ENCODE results near the gene CELA3B.
A peak's percentile ranks its signal among the peaks of the same experiment; 100 is the strongest.

CELA3B gene

GRCh38 chr1:21946836-21947587 lies 29.8 kb upstream of the CELA3B start:
- TF ChIP-seq CTCF (conservative IDR thresholded peaks at IDR 0.05; ENCODE audit: control insufficient read depth, insufficient read depth, low read depth, low read length): no peak
- H3K4me3 ChIP-seq (ENCODE audit: control insufficient read depth, low read depth, low read length): no peak overlapping the region
- no peak for DNase-seq (ENCODE audit: low read depth)

- TF ChIP-seq CTCF (conservative IDR thresholded peaks at IDR 0.05; ENCODE audit: control insufficient read depth, insufficient read depth, low read depth, low read length): no peak
- DNase-seq (ENCODE audit: low read depth): no peak
These were observed 26.1 kb upstream of the CELA3B start for GRCh38 chr1:21950734-21951133.

GRCh38 chr1:21951226-21951870 lies 25.5 kb upstream of the CELA3B start:
- no peak for DNase-seq (ENCODE audit: low read depth)
- TF ChIP-seq CTCF (conservative IDR thresholded peaks at IDR 0.05; ENCODE audit: control insufficient read depth, insufficient read depth, low read depth, low read length): no peak

More at GRCh38 chr1:21950734-21951133, 26.1 kb upstream of the CELA3B start:
- H3K4me3 ChIP-seq (ENCODE audit: control insufficient read depth, low read depth, low read length): no peak overlapping the region

GRCh38 chr1:21952786-21953520 lies 23.9 kb upstream of the CELA3B start:
- TF ChIP-seq CTCF (conservative IDR thresholded peaks at IDR 0.05; ENCODE audit: control insufficient read depth, insufficient read depth, low read depth, low read length): no peak
- no peak for DNase-seq (ENCODE audit: low read depth)

More at GRCh38 chr1:21951226-21951870, 25.5 kb upstream of the CELA3B start:
- H3K4me3 ChIP-seq (ENCODE audit: control insufficient read depth, low read depth, low read length): no peak overlapping the region

GRCh38 chr1:21955058-21955457 lies 21.8 kb upstream of the CELA3B start:
- H3K4me3 ChIP-seq (ENCODE audit: control insufficient read depth, low read depth, low read length): no peak overlapping the region
- TF ChIP-seq CTCF (conservative IDR thresholded peaks at IDR 0.05; ENCODE audit: control insufficient read depth, insufficient read depth, low read depth, low read length): no peak
- DNase-seq (ENCODE audit: low read depth): no peak

More at GRCh38 chr1:21952786-21953520, 23.9 kb upstream of the CELA3B start:
- H3K4me3 ChIP-seq (ENCODE audit: control insufficient read depth, low read depth, low read length): no peak overlapping the region

GRCh38 chr1:21955501-21956281 lies 21.1 kb upstream of the CELA3B start:
- TF ChIP-seq CTCF (conservative IDR thresholded peaks at IDR 0.05; ENCODE audit: control insufficient read depth, insufficient read depth, low read depth, low read length): no peak
- DNase-seq (ENCODE audit: low read depth): peak; percentile 28
- H3K4me3 ChIP-seq (ENCODE audit: control insufficient read depth, low read depth, low read length): no peak overlapping the region
